HFF-Myc (cell line): Measurements from ENCODE around the gene TNFSF9.

Experiments used
- DNase-seq: peaks from one replicate; pipeline ENCODE4 v3.0.0-alpha.2; 2011; ENCODE audit warnings: low read depth; ENCODE audit errors: extremely low read depth
- H3K4me3 ChIP-seq: replicated peaks from 2 replicates; pipeline ENCODE4 v1.5.1; 2011; ENCODE audit warnings: low read depth, mild to moderate bottlenecking, control low read depth, low read length
- CTCF ChIP-seq: IDR thresholded peaks from 2 replicates; pipeline ENCODE4 v1.5.1; 2012; ENCODE audit warnings: mild to moderate bottlenecking, low read depth, low read length, control low read depth; ENCODE audit errors: missing control alignments

Gene TNFSF9

GRCh38 chr19:6533000-6533328, 2.1 kb downstream of the TNFSF9 start:
- no peak for TF ChIP-seq CTCF
- peak overlapping the region; percentile 49 for H3K4me3 ChIP-seq
- DNase-seq: no peak

GRCh38 chr19:6533746-6534418, 3.1 kb downstream of the TNFSF9 start:
- no peak for DNase-seq
- no peak for TF ChIP-seq CTCF
- H3K4me3 ChIP-seq: no peak overlapping the region

- TF ChIP-seq CTCF: no peak
- no peak for DNase-seq
- H3K4me3 ChIP-seq: no peak overlapping the region
Observed at GRCh38 chr19:6534451-6535093, 3.7 kb downstream of the TNFSF9 start.

- DNase-seq: no peak
- no peak overlapping the region for H3K4me3 ChIP-seq
- no peak for TF ChIP-seq CTCF
Observed at GRCh38 chr19:6535558-6536137, 4.8 kb downstream of the TNFSF9 start.

- no peak for DNase-seq
- TF ChIP-seq CTCF: no peak
- no peak overlapping the region for H3K4me3 ChIP-seq
Observed at GRCh38 chr19:6539514-6539913, 8.7 kb downstream of the TNFSF9 start.

- no peak overlapping the region for H3K4me3 ChIP-seq
- DNase-seq: no peak
- TF ChIP-seq CTCF: no peak
Observed at GRCh38 chr19:6540918-6541689, 10.3 kb downstream of the TNFSF9 start.
